ENCODE data around the gene SMAP2. TPM values are rescaled to one million over a fixed set of nuclear protein-coding genes. Genes with fewer than 3 reads are reported as not detected.

Gene SMAP2
- total and polyA plus RNA-seq, 2 of the 4 experiments (the other 2 are of a cell fraction): 30.1 to 31.0 TPM

- TF ChIP-seq BHLHE40 (IDR thresholded peaks at IDR 0.05; ENCODE audit: low read depth, low read length): no peak
Observed at GRCh38 chr1:40399984-40400704, 26.6 kb downstream of the SMAP2 start (continued).

DNA sequence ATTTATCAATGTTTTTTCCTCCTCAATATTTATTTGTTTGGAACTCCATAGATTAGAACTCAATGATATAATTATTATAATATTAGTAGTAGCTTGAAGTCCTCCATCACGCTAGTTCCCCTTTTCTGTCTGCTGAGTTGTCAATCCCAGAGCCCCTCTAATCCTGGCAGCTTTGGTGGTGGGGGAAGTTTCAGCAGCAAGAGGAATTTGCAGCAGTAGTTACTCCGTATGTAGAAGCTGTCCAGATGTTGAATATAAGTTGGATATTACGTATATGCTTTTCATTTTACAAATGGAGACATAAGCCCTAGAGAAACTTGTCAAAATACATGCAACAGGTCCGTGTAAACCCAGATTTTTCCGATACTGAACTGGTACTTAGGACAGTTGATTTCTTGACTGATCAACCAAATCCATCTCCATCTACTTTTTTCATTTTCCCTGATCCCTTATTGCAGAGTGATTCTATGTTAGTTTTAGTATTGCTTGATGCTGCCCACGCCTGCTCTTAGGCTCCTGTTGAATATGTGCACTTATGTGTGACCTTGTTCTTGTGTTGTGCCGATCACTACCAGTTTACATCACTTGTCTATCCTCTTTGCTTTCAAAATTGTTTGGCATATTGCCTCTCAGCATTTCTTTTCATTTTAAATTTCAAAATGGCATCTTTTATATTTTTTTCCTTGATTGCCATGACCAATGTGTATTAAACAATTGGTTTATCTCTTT, 28.1 kb downstream of the SMAP2 start:
- intact Hi-C loops (cut with micrococcal nuclease): loop anchor here (10.0 kb wide), 1 partner anchor 147 kb away; the partner anchor contains the start of gene ZMPSTE24
- Histone ChIP-seq H3K4ac (ENCODE audit: low read depth, low read length) (no peak overlapping the region), H3K4me2 (ENCODE audit: low read depth, low read length) (no peak overlapping the region), H2AFZ (replicated peaks; ENCODE audit: low read length, poor library complexity) (no peak overlapping the region), H3K36me3 (ENCODE audit: control insufficient read depth, insufficient read depth, low read length) (no peaks in the 10 kb centered on the region), H2BK120ac (ENCODE audit: low read depth, low read length) (no peak overlapping the region), H3K4me1 (ENCODE audit: control insufficient read depth, insufficient read depth, low read length) (peaks cover 1% of the 10 kb centered on the region; the same call in 1 of the 2 replicates), H3K9me3 (ENCODE audit: control insufficient read depth, insufficient read depth, low read length) (no peaks in the 10 kb centered on the region), H3K9me1 (ENCODE audit: insufficient read depth, low read length) (0 out of 2 replicates have a peak, but pooled peaks cover 2% of the 10 kb centered on the region), H3K79me1 (ENCODE audit: low read depth in 1 of 2, low read length in 2 of 2) (peaks cover 18 to 55% of the 10 kb centered on the region in 2 experiments), H3K23ac (ENCODE audit: low read depth, low read length) (no peak overlapping the region), H3K56ac (ENCODE audit: extremely low read depth, insufficient read depth, low read length) (no peak overlapping the region), H3K14ac (replicated peaks; ENCODE audit: low read depth, low read length) (no peak overlapping the region), H3K4me3 (ENCODE audit: insufficient read depth, low read depth, low read length) (no peak overlapping the region), H3K27me3 (ENCODE audit: control insufficient read depth, insufficient read depth, low read length) (no peaks in the 10 kb centered on the region), H2AK9ac (replicated peaks; ENCODE audit: low read depth, low read length, poor library complexity) (no peak overlapping the region), H2BK5ac (ENCODE audit: low read depth, low read length, poor library complexity, severe bottlenecking) (no peak overlapping the region), H2AK5ac (ENCODE audit: low read depth, low read length) (no peak overlapping the region), H3K9ac (ENCODE audit: low read depth, low read length) (no peak overlapping the region), H4K5ac (ENCODE audit: low read depth, low read length) (no peak overlapping the region), H3K18ac (ENCODE audit: low read depth, low read length) (no peak overlapping the region), H4K91ac (ENCODE audit: insufficient read depth, low read depth, low read length) (no peak overlapping the region), H4K20me1 (ENCODE audit: insufficient read depth, low read length) (0 out of 2 replicates have a peak, but pooled peaks cover 8% of the 10 kb centered on the region), H3K27ac (ENCODE audit: insufficient read depth, low read length) (no peak overlapping the region), H2BK15ac (ENCODE audit: low read depth, low read length) (no peak overlapping the region), H2BK20ac (ENCODE audit: low read depth, low read length) (no peak overlapping the region), H4K8ac (ENCODE audit: low read depth in 2 of 2, low read length in 2 of 2) (no peak overlapping the region)
- dilution Hi-C loops (cut with HindIII; ENCODE audit: low sequenced_read_pairs, unreplicated experiment): no loop called here
- DNase-seq (no peak), ATAC-seq (ENCODE audit: low read depth) (no peak)
- TF ChIP-seq FOS (IDR thresholded peaks at IDR 0.05; ENCODE audit: low read depth, low read length) (no peak), POLR2A (IDR thresholded peaks at IDR 0.05; ENCODE audit: low read depth, low read length) (no peak), RCOR1 (IDR thresholded peaks at IDR 0.05; ENCODE audit: insufficient replicate concordance, low read length) (no peak), NFE2L2 (IDR thresholded peaks at IDR 0.05; ENCODE audit: low read depth, low read length) (no peak), MAZ (IDR thresholded peaks at IDR 0.05; ENCODE audit: borderline replicate concordance, low read depth, low read length) (no peak), MXI1 (IDR thresholded peaks at IDR 0.05; ENCODE audit: borderline replicate concordance, low read depth, low read length) (no peak), CEBPB (IDR thresholded peaks at IDR 0.05; ENCODE audit: low read depth, low read length) (no peak), RFX5 (IDR thresholded peaks at IDR 0.05; ENCODE audit: low read depth, low read length) (no peak), SMC3 (IDR thresholded peaks at IDR 0.05; ENCODE audit: low read depth, low read length) (no peak), BHLHE40 (IDR thresholded peaks at IDR 0.05; ENCODE audit: low read depth, low read length) (no peak)
- WGBS, 2 experiments (ENCODE audit: extremely low coverage in 2 of 2, insufficient read length in 1 of 2): no CpG with 5 or more reads among the region's 7 CpGs
- in situ Hi-C loops (cut with MboI; ENCODE audit: low sequenced_read_pairs): loop anchor here (5.0 kb wide), 1 partner anchor 64 kb away; no protein-coding TSS in a partner anchor
- CTCF ChIA-PET: no interaction called here
- BruUV-seq (replicated peaks): no TSS peak
- POLR2A ChIA-PET (ENCODE audit: unreplicated experiment): no interaction called here

Data from IMR-90 (cell line).